ENCODE measurements around the gene ELK3.
"Not testable (repeated sequence)": the region's sequence is repeated elsewhere in the genome, so short reads cannot be mapped to it uniquely, and the experiment has no call there.

Gene ELK3

GRCh38 chr12:96317801-96318200 is 123.6 kb downstream of the ELK3 start:
- not testable (repeated sequence) for DNase-seq
